Measurements from ENCODE around the gene ATG3.
A peak's percentile ranks its signal among the peaks of the same experiment; 100 is the strongest.
"Not testable (repeated sequence)": the region's sequence is repeated elsewhere in the genome, so short reads cannot be mapped to it uniquely, and the experiment has no call there.

The ATG3 gene

GRCh38 chr3:112560721-112561483, 860 bp downstream of the ATG3 start:
- DNase-seq (ENCODE audit: low read depth in 2 of 2): peak; percentile 4 to 45

- no peak for DNase-seq (ENCODE audit: low read depth in 2 of 2)
Observed at GRCh38 chr3:112560307-112560706, 1.5 kb downstream of the ATG3 start.

GRCh38 chr3:112557976-112558375, 3.8 kb downstream of the ATG3 start:
- DNase-seq (ENCODE audit: low read depth in 2 of 2): no peak

- DNase-seq (ENCODE audit: low read depth in 2 of 2): no peak
Observed at GRCh38 chr3:112555535-112556170, 6.1 kb downstream of the ATG3 start.

GRCh38 chr3:112550859-112551258, 10.9 kb downstream of the ATG3 start:
- no peak for DNase-seq (ENCODE audit: low read depth in 2 of 2)

GRCh38 chr3:112546216-112546759, 15.5 kb downstream of the ATG3 start:
- DNase-seq (ENCODE audit: low read depth in 2 of 2): no peak

GRCh38 chr3:112539825-112540650, 21.7 kb downstream of the ATG3 start:
- DNase-seq (ENCODE audit: low read depth in 2 of 2): no peak

- DNase-seq (ENCODE audit: low read depth in 2 of 2): no peak
Observed at GRCh38 chr3:112531358-112531781, 30.4 kb downstream of the ATG3 start.

- DNase-seq (ENCODE audit: low read depth in 2 of 2): no peak
Observed at GRCh38 chr3:112530573-112530972, 31.2 kb downstream of the ATG3 start.

GRCh38 chr3:112524127-112524526, 37.6 kb downstream of the ATG3 start:
- DNase-seq (ENCODE audit: low read depth in 2 of 2): not testable (repeated sequence)

- no peak for DNase-seq (ENCODE audit: low read depth in 2 of 2)
Observed at GRCh38 chr3:112519424-112520001, 42.2 kb downstream of the ATG3 start.

GRCh38 chr3:112518970-112519369, 42.8 kb downstream of the ATG3 start:
- DNase-seq (ENCODE audit: low read depth in 2 of 2): not testable (repeated sequence)

GRCh38 chr3:112514527-112515128, 47.1 kb downstream of the ATG3 start:
- DNase-seq (ENCODE audit: low read depth in 2 of 2): no peak

- no peak for DNase-seq (ENCODE audit: low read depth in 2 of 2)
Observed at GRCh38 chr3:112512320-112512719, 49.4 kb downstream of the ATG3 start.

GRCh38 chr3:112508860-112509259, 52.9 kb downstream of the ATG3 start:
- DNase-seq (ENCODE audit: low read depth in 2 of 2): no peak

GRCh38 chr3:112508261-112508660, 53.5 kb downstream of the ATG3 start:
- no peak for DNase-seq (ENCODE audit: low read depth in 2 of 2)

GRCh38 chr3:112505907-112506306, 55.9 kb downstream of the ATG3 start:
- DNase-seq (ENCODE audit: low read depth in 2 of 2): no peak

GRCh38 chr3:112504123-112504522, 57.6 kb downstream of the ATG3 start:
- no peak for DNase-seq (ENCODE audit: low read depth in 2 of 2)

- no peak for DNase-seq (ENCODE audit: low read depth in 2 of 2)
Observed at GRCh38 chr3:112503304-112503972, 58.3 kb downstream of the ATG3 start.

GRCh38 chr3:112500621-112501020, 61.1 kb downstream of the ATG3 start:
- no peak for DNase-seq (ENCODE audit: low read depth in 2 of 2)

Measured in activated CD8-positive, alpha-beta memory T cell treated with anti-CD3 and anti-CD28 coated beads for 4 hours (primary cell).